Cerebellar cortex (tissue), 1 donor: ENCODE measurements around the gene FGR.
"Not testable (repeated sequence)": the region's sequence is repeated elsewhere in the genome, so short reads cannot be mapped to it uniquely, and the experiment has no call there.

Experiments
- DNase-seq: peaks from one replicate; pipeline ENCODE4 v3.0.0-alpha.2; 2015; ENCODE audit warnings: low spot score

Gene FGR

GRCh38 chr1:27634985-27635367 lies at the start of gene FGR:
TSS of gene FGR (minus strand) at chr1:27635185. CDS start at chr1:27623916, 11,269 bp downstream.
- DNase-seq, result no peak

- DNase-seq, result no peak
Observed at GRCh38 chr1:27684176-27684575, 49.2 kb upstream of the FGR start.

- DNase-seq, result no peak
Observed at GRCh38 chr1:27682351-27682944, 47.5 kb upstream of the FGR start.

GRCh38 chr1:27681580-27681979 lies 46.6 kb upstream of the FGR start:
- DNase-seq, result not testable (repeated sequence)

GRCh38 chr1:27680225-27680791 lies 45.3 kb upstream of the FGR start:
- DNase-seq, result not testable (repeated sequence)

- DNase-seq, result no peak
Observed at GRCh38 chr1:27678747-27679146, 43.8 kb upstream of the FGR start.

- no peak for DNase-seq
Observed at GRCh38 chr1:27676410-27676809, 41.4 kb upstream of the FGR start.

- DNase-seq, result no peak
Observed at GRCh38 chr1:27672750-27673112, 37.7 kb upstream of the FGR start.

- peak; percentile 99 for DNase-seq
Observed at GRCh38 chr1:27671964-27672749, 37.2 kb upstream of the FGR start, which contains the start of gene IFI6. TSS of gene IFI6 (minus strand) at chr1:27672192. CDS start at chr1:27669314, 2,878 bp downstream.

GRCh38 chr1:27669876-27670275 lies 34.9 kb upstream of the FGR start:
- DNase-seq, result no peak

GRCh38 chr1:27668808-27669723 lies 34.1 kb upstream of the FGR start:
- DNase-seq, result peak; percentile 75

GRCh38 chr1:27668121-27668807 lies 33.3 kb upstream of the FGR start:
- DNase-seq, result no peak

- no peak for DNase-seq
Observed at GRCh38 chr1:27666791-27667254, 31.8 kb upstream of the FGR start.

- no peak for DNase-seq
Observed at GRCh38 chr1:27666294-27666693, 31.3 kb upstream of the FGR start.

GRCh38 chr1:27665016-27665651 lies 30.1 kb upstream of the FGR start:
- no peak for DNase-seq

- DNase-seq, result no peak
Observed at GRCh38 chr1:27664291-27664690, 29.3 kb upstream of the FGR start.

- DNase-seq, result peak; percentile 90
Observed at GRCh38 chr1:27662707-27663393, 27.9 kb upstream of the FGR start.

GRCh38 chr1:27662261-27662660 lies 27.3 kb upstream of the FGR start:
- no peak for DNase-seq

GRCh38 chr1:27661412-27662075 lies 26.6 kb upstream of the FGR start:
- DNase-seq, result no peak

GRCh38 chr1:27660300-27660835 lies 25.4 kb upstream of the FGR start:
- DNase-seq, result no peak
